HTR-8/SVneo (cell line): ENCODE data around the gene EDAR.

Source experiments
- DNase-seq: peaks from one replicate; pipeline ENCODE4 v3.0.0; 2011; ENCODE audit warnings: low spot score, mixed read lengths; ENCODE audit not compliant: insufficient read length
- FAIRE-seq: peaks from 2 replicates; lab custom pipeline; 2011; peaks lifted over from hg19 to GRCh38; lab: Jason Lieb, UNC

The EDAR gene

DNA sequence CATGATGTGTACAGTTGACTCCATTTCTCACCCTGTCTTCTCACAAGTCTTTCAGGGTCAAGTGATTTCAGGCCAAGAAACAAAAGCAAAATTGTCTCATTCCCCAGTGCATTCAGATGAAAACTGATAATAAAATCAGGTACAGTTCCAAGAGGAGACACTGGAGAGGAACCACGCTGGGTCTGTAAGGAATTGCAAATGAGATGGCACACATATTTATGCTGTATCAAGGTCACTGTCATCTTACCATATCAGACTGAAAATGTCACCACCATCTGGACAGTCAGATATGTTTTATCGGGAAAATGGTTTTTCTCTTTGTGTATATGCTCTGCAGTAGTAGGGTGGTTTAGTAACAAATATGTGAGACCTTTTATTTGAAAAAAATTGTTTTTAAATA, 110.7 kb downstream of the EDAR start:
- FAIRE-seq = no peak

DNA sequence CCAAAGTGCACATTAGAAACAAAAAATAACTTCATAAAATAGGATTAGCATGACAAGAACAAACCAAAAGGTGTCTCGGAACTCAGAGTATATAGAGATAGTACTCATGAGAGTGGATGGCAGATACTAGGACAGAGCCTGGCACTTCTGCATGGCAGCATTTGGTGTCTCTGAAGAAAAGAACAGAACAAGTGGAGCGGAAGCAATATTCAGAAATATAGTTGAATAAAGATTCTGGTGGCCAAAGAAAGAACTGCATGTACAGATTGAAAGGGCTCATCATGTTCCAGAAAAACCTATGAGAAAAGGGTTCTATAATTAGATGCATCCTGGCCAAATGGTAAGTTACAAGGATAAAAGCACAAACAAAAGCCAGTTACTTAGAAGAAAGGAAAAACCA, 111.5 kb downstream of the EDAR start:
- DNase-seq (no peak), FAIRE-seq (no peak)

More for the DNA sequence above, 110.7 kb downstream of the EDAR start:
- no peak for DNase-seq

DNA sequence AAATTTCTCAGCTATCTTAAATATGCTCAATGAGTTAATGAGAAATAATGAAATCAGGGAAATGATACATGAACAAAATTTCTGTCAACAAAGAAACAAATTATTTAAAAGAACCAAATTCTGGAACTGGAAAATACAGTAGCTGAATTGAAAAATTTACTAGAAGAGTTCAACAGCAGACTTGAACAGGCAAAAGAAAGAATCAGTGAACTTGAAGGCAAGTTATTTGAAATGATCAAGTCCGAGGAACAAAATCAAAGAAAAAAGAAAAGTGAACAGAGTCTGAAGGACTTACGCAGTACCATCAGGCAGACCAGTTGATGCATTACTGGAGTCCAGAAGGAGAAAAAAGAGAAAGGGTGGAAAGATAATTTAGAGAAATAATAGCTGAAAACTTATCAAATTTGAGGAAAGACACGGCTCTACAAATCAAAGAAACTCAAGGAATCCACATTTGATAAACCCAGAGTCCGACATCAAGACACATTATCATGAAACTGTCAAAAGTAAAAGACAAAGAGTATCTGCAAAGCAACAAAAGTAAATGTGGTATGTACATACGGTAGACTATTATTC, 118.9 kb downstream of the EDAR start:
- FAIRE-seq = no peak
- DNase-seq = no peak

DNA sequence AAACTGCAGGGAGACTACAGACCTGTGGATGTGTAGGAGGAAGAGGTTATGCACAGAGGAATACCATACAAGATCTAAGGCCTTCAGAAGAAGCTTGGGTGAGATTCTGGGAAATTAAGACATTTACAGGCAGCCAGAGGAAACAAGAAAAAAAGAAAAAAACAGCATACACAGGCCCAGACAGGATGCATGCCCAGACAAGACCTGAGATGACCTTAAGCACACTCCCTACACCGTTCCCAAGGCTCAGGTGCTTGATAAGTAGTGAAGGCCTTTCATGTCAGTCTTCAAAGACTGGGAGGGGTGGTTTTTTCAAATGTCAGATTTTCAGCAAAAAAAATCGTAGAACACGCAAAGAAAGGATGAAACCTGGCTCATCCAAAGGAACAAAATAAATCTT, 119.5 kb downstream of the EDAR start:
- DNase-seq (no peak), FAIRE-seq (no peak)

DNA sequence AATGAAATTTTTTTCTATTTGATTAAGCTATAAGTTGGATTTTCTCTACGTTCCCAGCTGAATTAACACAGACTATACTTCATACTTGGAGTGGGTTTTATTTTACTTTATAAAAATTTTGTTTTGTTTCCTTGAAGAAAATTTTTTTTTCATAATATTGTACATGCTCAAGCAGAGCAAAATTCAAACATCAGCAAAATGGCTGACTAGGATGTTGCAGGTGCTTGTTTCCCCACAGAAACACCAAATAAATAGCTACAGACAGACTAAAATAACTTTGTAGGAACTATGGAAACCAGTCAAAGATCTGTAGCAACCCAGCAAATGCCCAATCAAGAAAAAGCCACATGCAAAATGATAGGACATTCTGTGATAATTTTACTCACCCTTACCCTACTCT, 120.1 kb downstream of the EDAR start:
- FAIRE-seq = no peak
- DNase-seq = no peak

DNA sequence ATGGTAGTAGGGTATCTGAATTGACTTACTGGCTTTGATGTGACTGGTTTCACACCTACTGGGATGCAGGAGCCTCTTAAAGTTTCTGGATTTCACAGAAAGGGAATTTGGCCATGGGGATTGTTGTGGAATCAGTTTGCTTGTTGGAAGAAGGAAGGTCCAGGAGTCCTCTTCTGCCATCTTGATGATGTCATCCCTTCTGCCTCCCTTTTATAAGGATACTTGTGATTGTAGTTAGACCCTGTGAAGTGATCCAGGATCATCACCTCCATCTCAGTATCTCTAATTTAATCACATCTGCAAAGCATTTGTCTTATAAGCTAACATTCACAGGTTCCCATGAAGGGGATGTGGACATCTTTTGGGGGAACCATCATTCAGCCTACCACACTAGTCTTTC, 123.0 kb downstream of the EDAR start:
- FAIRE-seq (no peak), DNase-seq (no peak)

DNA sequence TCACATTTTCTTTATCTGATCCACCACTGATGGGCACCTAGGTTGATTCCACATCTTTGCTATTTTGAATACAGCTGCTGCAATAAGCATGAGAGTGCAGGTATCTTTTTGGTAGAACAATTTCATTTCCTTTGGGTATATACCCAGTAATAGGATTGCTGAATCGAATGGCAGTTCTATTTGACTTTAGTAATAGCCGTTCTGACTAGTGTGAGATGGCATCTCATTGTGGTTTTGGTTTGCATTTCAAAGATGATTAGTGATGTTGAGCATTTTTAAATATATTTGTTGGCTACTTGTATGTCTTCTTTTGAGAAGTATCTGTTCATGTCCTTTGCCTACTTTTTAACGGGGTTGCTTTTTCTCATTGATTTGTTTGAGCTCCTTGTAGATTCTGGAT, 130.1 kb downstream of the EDAR start:
- FAIRE-seq (no peak), DNase-seq (no peak)

DNA sequence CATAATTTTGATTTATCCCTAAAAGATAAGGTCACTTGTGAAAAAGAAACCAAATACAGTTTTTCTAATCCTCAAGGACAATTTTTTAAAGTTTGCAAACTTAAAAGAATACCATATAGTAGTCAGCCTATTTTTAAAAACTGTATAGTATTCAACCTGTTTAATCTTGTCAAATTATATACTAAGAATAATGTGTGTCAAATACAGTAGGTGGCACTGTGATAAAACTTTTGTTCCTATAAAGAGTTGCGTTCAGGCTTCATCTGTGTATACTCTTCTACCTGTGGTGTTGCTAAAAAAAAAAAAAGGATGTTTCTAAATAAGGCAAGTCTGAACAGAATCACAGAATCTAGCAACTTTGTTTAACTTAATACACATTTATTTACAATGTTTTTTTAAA, 133.8 kb downstream of the EDAR start:
- no peak for FAIRE-seq

DNA sequence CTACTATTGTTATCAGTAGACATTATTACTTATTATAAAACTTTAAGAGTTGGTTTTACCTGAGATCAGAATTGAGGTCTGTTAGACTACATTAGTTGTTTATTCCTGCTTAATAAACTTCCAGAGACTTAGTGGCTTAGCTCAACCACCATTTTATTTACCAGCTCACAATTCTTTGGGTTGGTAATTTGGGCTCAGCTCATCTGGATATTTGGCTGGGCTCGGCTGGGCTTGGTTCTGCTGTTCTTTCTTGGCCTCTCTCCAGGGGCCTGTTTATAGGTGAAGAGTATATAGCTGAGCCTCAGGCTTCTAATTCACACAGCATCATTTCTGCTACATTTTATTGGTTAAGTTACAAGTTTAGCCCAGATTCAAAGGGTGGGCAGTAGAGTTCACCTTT, 134.5 kb downstream of the EDAR start:
- FAIRE-seq (no peak), DNase-seq (no peak)

More for the DNA sequence above, 133.8 kb downstream of the EDAR start:
- peak; percentile 9 for DNase-seq

DNA sequence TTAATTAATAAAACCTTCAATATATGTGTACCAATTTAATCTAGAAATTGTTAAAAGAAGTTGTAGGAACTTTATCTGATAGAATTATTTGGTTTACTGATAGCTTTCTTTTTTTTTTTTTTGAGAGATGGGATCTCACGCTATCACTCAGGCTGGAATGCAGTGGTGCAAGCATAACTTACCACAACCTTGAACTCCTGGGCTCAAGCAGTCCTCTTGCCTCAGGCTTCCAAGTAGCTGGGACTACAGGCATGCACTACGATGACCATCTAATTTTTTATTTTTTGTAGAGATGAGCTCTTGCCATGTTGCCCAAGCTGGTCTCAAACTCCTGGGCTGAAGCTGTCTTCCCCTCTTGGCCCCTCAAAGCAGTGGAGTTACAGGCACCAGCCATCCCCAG, 135.6 kb downstream of the EDAR start:
- FAIRE-seq (no peak), DNase-seq (no peak)

DNA sequence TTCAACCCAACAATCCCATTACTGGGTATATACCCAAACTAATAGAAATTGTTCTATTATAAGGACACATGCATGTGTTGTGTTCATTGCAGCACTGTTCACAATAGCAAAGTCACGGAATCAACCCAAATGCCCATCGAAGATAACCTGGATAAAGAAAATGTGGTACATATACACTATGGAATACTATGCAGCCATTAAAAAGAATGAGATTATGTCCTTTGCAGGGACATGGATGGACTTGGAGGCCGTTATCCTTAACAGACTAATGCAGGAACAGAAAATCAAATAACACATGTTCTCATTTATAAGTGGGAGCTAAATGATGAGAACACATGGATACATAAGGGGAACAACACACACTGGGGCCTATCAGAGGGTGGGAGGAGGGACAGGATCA, 136.6 kb downstream of the EDAR start:
- DNase-seq (no peak), FAIRE-seq (no peak)

DNA sequence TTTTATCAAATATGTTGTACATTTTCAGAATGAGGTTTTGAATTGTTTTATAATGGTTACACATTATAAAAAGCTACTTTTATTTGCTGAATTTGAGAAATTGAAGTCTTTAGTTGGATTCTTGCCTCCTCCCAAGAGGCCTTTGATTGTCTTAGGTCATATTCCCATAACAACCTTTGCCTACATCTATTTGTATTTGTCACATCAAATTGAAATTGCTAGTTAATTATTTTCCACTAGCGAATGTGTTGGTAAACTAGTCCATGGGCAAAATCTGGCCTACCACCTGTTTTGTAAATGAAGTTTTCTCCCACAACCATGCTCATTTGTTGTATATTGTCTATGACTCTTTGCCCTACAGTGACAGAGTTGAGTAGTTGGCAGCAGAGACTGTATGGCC, 142.0 kb downstream of the EDAR start:
- no peak for FAIRE-seq
- DNase-seq = no peak

DNA sequence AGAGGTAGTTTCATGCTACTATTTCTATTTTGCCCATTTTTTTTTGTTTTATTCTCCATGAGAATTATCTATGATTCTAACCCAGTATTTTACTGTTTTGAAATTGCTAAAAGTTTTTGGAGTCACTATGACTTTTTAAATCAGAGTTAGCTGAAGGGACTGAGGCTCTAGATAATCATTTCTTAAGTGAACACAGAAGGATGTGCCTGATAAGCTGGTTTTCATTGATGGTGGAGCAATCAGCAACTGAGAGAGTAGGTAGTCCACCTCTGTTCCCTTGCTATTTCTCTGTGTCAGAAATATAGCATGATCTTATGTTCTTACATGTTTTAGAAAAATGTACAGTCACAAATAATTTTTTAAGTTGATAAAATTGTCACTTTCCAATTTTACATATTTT, 143.1 kb downstream of the EDAR start:
- FAIRE-seq (no peak), DNase-seq (no peak)
